GM12874 (cell line): ENCODE measurements around the gene SEPTIN11.
A peak's percentile ranks its signal among the peaks of the same experiment; 100 is the strongest.

Experiments
- TF ChIP-seq, protein P1 (sequence below): IDR thresholded peaks from 2 replicates; pipeline ENCODE4 v1.5.1; 2011; ENCODE audit warnings: low read depth, mild to moderate bottlenecking, control low read depth, low read length, moderate library complexity; ENCODE audit not compliant: insufficient read depth

Gene SEPTIN11

GRCh38 chr4:76982638-76983584 lies 33.4 kb downstream of the SEPTIN11 start:
- TF ChIP-seq, protein P1, sequence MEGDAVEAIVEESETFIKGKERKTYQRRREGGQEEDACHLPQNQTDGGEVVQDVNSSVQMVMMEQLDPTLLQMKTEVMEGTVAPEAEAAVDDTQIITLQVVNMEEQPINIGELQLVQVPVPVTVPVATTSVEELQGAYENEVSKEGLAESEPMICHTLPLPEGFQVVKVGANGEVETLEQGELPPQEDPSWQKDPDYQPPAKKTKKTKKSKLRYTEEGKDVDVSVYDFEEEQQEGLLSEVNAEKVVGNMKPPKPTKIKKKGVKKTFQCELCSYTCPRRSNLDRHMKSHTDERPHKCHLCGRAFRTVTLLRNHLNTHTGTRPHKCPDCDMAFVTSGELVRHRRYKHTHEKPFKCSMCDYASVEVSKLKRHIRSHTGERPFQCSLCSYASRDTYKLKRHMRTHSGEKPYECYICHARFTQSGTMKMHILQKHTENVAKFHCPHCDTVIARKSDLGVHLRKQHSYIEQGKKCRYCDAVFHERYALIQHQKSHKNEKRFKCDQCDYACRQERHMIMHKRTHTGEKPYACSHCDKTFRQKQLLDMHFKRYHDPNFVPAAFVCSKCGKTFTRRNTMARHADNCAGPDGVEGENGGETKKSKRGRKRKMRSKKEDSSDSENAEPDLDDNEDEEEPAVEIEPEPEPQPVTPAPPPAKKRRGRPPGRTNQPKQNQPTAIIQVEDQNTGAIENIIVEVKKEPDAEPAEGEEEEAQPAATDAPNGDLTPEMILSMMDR, result no peak; the same call in 1 of the 2 replicates

GRCh38 chr4:76984127-76984526 lies 34.6 kb downstream of the SEPTIN11 start:
- TF ChIP-seq, protein P1, result peak; percentile 33; the same call in 1 of the 2 replicates

DNA sequence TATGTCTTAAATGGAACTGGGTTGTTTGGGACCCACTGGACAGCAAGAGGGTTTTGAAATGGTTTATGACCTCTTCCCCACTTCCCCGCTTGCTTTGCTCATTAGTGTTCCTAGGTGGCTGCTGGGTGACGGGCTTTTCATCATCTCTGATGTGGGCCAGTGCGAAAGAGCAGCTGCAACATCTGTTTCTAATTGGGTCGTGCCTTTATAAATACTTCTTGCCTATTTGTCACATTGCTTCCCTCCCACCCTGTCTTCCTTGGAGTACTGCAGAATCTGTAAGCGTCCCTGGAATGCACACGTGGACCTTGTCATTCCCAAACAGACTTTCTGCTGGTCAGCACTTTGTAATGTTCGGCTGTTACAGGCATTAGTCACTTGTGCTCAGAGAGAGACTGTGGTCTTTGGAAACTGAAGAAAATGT lies 35.2 kb downstream of the SEPTIN11 start:
- TF ChIP-seq, protein P1, result no peak

GRCh38 chr4:76987153-76987591 lies 37.6 kb downstream of the SEPTIN11 start:
- TF ChIP-seq, protein P1, result no peak

DNA sequence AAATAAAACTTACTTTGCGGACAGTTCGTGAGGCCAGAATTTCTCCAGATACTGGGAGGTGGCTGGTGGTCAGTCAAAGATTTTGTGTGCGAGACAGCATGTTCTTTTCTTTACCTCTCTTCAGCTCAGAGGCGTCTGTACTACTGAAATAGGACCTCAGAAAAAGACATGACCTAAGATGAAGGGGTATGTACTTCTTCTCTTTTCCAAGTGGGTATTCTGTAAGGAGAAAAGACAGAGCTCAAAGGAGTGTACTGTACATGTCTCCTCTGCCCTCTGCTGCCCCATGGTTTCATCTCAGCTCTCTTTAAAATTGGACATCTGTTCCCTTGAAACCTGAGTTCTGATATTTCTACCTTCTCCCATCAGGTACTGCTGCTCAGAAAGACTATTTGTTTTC lies 38.1 kb downstream of the SEPTIN11 start:
- TF ChIP-seq, protein P1, result no peak

- TF ChIP-seq, protein P1, result no peak
These were observed 40.0 kb downstream of the SEPTIN11 start for GRCh38 chr4:76989391-76990061.

DNA sequence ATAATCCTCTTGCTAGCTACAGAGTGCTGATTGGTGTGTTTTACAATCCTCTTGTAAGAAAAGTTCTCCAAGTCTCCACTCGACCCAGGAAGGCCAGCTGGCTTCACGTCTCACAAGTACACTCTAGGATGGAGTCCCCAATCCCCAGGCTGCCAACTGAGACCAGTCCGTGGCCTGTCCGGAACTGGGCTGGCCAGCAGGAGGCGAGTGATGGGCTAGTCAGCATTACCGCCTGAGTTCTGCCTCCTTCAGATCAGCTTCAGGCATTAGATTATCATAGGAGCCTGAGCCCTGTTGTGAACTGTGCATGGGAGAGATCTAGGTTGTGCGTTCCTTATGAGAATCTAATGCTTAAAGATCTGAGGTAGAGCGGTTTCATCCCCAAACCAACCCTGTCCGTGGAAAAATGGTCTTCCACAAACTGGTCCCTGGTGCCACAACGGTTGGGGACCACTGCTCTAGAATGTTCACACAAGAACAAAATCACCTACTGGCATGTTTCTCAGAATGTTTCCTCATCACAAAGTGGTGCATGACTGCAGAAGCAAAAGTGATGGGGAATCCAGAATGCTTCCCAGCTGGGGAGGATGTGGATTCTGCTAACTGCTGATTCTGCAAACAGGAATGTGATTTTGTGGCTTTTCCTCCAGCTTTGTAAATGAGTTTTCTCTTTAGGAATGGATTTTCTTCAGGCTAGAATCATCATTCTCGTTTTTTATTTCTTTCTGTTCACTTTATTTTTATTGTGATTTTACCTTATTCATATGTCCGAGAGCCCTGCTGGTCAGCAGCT lies 40.9 kb downstream of the SEPTIN11 start:
- TF ChIP-seq, protein P1, result no peak
